Dedifferentiated amniotic fluid mesenchymal stem cell (primary cell): Measurements from ENCODE around the gene SHISA5.

ENCODE experiments used
- DNase-seq: peaks from one replicate; pipeline ENCODE4 v3.0.0-alpha.2; 2016; ENCODE audit errors: extremely low spot score

Gene SHISA5

GRCh38 chr3:48459773-48460516, 44.0 kb downstream of the SHISA5 start:
- DNase-seq, result no peak

- DNase-seq, result no peak
Observed at GRCh38 chr3:48459331-48459730, 44.6 kb downstream of the SHISA5 start.

GRCh38 chr3:48456456-48456855, 47.5 kb downstream of the SHISA5 start:
- no peak for DNase-seq

GRCh38 chr3:48451270-48451669, 52.7 kb downstream of the SHISA5 start:
- DNase-seq, result no peak

- DNase-seq, result peak; percentile 80
Observed at GRCh38 chr3:48446425-48447193, 57.4 kb downstream of the SHISA5 start, which contains the start of gene ATRIP. ATRIP (plus strand) TSS chr3:48446737; CDS start chr3:48446846, 109 bp downstream.

- DNase-seq, result no peak
Observed at GRCh38 chr3:48446043-48446424, 57.9 kb downstream of the SHISA5 start.

- no peak for DNase-seq
Observed at GRCh38 chr3:48445277-48445882, 58.6 kb downstream of the SHISA5 start.

GRCh38 chr3:48441940-48442339, 62.0 kb downstream of the SHISA5 start:
- no peak for DNase-seq

GRCh38 chr3:48440590-48440958, 63.4 kb downstream of the SHISA5 start:
- DNase-seq, result peak; percentile 31

GRCh38 chr3:48439820-48440589, 64.0 kb downstream of the SHISA5 start, which contains the start of the genes CCDC51 and TMA7:
CCDC51 (minus strand) TSS chr3:48440119; CDS start chr3:48435128, 4,991 bp downstream.
TMA7 (plus strand) TSS chr3:48440257; CDS start chr3:48440297, 40 bp downstream.
- DNase-seq, result peak; percentile 93

- no peak for DNase-seq
Observed at GRCh38 chr3:48437812-48438211, 66.2 kb downstream of the SHISA5 start.

- no peak for DNase-seq
Observed at GRCh38 chr3:48436855-48437254, 67.1 kb downstream of the SHISA5 start.

GRCh38 chr3:48436477-48436787, 67.5 kb downstream of the SHISA5 start:
- DNase-seq, result no peak

GRCh38 chr3:48435774-48436476, 68.0 kb downstream of the SHISA5 start:
- DNase-seq, result peak; percentile 80

GRCh38 chr3:48435223-48435595, 68.8 kb downstream of the SHISA5 start:
- no peak for DNase-seq

- DNase-seq, result no peak
Observed at GRCh38 chr3:48434591-48435222, 69.3 kb downstream of the SHISA5 start.

- no peak for DNase-seq
Observed at GRCh38 chr3:48433472-48434118, 70.4 kb downstream of the SHISA5 start.

- DNase-seq, result no peak
Observed at GRCh38 chr3:48432411-48433371, 71.3 kb downstream of the SHISA5 start.
